ENCODE results near the gene DNLZ.

Gene DNLZ

DNA sequence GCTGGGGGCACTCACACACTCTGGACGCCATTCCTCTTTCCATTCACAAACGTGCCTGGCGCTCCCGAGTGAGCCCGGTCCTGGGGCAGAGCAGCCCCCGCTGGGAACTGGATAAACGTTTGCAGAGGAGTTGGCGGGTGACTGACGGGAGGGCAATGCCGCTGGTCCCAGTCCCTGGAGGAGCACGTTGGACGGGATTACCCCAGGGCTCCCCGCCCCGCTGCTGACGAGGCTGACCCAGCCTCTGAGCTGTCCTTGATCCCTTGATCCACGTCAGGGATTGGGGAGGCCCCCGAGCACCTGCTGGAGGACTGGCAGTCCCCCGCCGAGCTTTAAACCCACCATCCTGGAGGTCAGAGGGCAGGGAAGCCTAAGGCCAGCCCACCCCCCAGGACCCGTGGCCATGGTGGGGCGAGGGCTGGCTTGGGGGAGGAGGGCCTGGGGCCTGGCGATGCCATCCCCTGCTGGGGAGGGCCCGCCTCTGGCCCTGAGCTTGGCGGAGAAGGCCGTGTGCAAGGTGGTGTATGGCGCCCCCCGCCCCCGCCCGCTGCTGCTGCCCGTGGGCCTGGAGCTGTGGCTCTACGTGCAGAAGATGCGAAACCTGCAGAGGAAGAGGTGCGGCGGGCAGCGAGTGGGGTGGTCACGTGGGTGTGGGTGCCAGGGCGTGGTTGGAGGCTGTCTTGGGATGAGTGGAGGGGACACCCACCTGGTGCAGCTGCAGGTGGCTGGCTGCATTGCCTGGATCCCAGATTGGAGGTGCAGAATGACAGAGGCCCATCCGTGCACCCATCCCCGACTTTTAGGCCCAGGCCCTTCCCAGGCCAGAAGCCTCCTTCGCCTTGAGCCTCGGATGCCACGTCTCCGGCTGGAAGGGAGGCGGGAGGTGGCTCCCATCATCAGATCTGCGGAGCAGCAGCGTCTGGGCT, 31.7 kb downstream of the DNLZ start:
- Histone ChIP-seq H3K9me3 (ENCODE audit: control insufficient read depth, low read length) (no peaks in the 10 kb centered on the region), H3K4me1 (ENCODE audit: control insufficient read depth, insufficient read depth, low read length) (peaks cover 37% of the 10 kb centered on the region), H3K27ac (ENCODE audit: insufficient read depth, low read depth, low read length, poor library complexity, severe bottlenecking) (no peak overlapping the region), H3K27me3 (ENCODE audit: control insufficient read depth, insufficient read depth, low read length, poor library complexity, severe bottlenecking) (no peaks in the 10 kb centered on the region), H3K36me3 (ENCODE audit: control insufficient read depth, insufficient read depth, low read length) (no peaks in the 10 kb centered on the region), H3K4me3 (ENCODE audit: insufficient read depth, low read depth, low read length) (no peak overlapping the region)
- WGBS, 2 experiments, result 84 to 85% methylated on average over 46 of the region's 46 CpGs

DNA sequence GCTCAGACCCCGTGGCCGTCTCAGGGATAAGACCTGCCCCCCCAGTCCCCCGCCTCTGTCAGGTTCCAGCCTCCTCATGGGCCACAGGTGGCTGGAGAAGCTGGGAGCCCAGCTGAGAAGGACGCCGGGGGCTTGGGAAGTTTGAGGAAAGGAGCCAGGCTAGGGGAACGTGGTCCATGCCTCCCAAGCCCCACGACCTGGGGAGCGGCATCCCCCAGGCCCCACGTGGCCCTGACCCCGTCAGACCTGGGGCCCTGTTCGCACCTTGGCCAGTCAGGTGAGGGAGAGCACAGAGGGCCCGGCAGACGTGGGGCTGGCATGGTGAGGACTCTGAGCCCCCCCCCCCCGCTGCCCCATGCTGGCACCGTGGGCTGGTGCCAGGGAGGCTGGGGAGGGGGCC, 32.5 kb downstream of the DNLZ start:
- Histone ChIP-seq H3K27ac (ENCODE audit: insufficient read depth, low read depth, low read length, poor library complexity, severe bottlenecking) (no peak overlapping the region), H3K27me3 (ENCODE audit: control insufficient read depth, insufficient read depth, low read length, poor library complexity, severe bottlenecking) (no peaks in the 10 kb centered on the region), H3K36me3 (ENCODE audit: control insufficient read depth, insufficient read depth, low read length) (no peaks in the 10 kb centered on the region), H3K4me1 (ENCODE audit: control insufficient read depth, insufficient read depth, low read length) (peaks cover 45% of the 10 kb centered on the region), H3K4me3 (ENCODE audit: insufficient read depth, low read depth, low read length) (no peak overlapping the region), H3K9me3 (ENCODE audit: control insufficient read depth, low read length) (no peaks in the 10 kb centered on the region)
- 94 to 95% methylated on average over 15 of the region's 15 CpGs for WGBS, 2 experiments

- H3K4me1 ChIP-seq (ENCODE audit: control insufficient read depth, insufficient read depth, low read length), result peaks cover 50% of the 10 kb centered on the region
- no peak overlapping the region for H3K4me3 ChIP-seq (ENCODE audit: insufficient read depth, low read depth, low read length)
- no peaks in the 10 kb centered on the region for H3K36me3 ChIP-seq (ENCODE audit: control insufficient read depth, insufficient read depth, low read length)
- 90 to 91% methylated on average over 14 of the region's 14 CpGs for WGBS, 2 experiments
- H3K27me3 ChIP-seq (ENCODE audit: control insufficient read depth, insufficient read depth, low read length, poor library complexity, severe bottlenecking), result no peaks in the 10 kb centered on the region
- no peaks in the 10 kb centered on the region for H3K9me3 ChIP-seq (ENCODE audit: control insufficient read depth, low read length)
- no peak overlapping the region for H3K27ac ChIP-seq (ENCODE audit: insufficient read depth, low read depth, low read length, poor library complexity, severe bottlenecking)
Measured at GRCh38 chr9:136330406-136330990, 33.0 kb downstream of the DNLZ start.

- no peak overlapping the region for H3K4me3 ChIP-seq (ENCODE audit: insufficient read depth, low read depth, low read length)
Measured at GRCh38 chr9:136329636-136330405, 33.7 kb downstream of the DNLZ start.

DNA sequence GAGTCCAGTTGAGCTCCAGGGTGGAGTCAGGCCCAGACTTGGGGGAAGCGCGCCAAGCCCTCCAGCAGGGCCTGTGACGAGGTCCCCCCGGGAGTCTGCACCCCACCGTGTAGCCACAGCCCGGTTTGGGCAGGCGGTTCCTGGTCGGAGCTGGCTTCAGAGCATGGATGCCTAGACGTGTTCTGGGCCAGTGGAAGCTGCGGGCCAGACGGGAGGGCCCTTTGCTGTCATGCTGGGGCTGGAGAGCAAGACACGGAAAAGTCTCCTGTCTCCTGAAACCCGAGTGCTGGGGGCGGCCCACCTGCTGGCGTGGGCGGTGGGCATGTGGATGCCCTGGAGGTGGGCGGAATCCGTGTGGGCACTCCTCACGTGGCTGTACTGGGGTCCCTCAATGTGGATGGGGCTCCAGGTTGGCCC, 34.3 kb downstream of the DNLZ start:
- Histone ChIP-seq H3K27ac (ENCODE audit: insufficient read depth, low read depth, low read length, poor library complexity, severe bottlenecking) (no peak overlapping the region), H3K4me3 (ENCODE audit: insufficient read depth, low read depth, low read length) (peak overlapping the region; percentile 53)
- WGBS, 2 experiments, result 87 to 89% methylated on average over 19 of the region's 19 CpGs

More at GRCh38 chr9:136329636-136330405, 33.7 kb downstream of the DNLZ start:
- no peaks in the 10 kb centered on the region for H3K27me3 ChIP-seq (ENCODE audit: control insufficient read depth, insufficient read depth, low read length, poor library complexity, severe bottlenecking)
- no peaks in the 10 kb centered on the region for H3K9me3 ChIP-seq (ENCODE audit: control insufficient read depth, low read length)
- 94 to 96% methylated on average over 23 of the region's 23 CpGs for WGBS, 2 experiments
- peaks cover 48% of the 10 kb centered on the region for H3K4me1 ChIP-seq (ENCODE audit: control insufficient read depth, insufficient read depth, low read length)
- H3K36me3 ChIP-seq (ENCODE audit: control insufficient read depth, insufficient read depth, low read length), result no peaks in the 10 kb centered on the region
- no peak overlapping the region for H3K27ac ChIP-seq (ENCODE audit: insufficient read depth, low read depth, low read length, poor library complexity, severe bottlenecking)

DNA sequence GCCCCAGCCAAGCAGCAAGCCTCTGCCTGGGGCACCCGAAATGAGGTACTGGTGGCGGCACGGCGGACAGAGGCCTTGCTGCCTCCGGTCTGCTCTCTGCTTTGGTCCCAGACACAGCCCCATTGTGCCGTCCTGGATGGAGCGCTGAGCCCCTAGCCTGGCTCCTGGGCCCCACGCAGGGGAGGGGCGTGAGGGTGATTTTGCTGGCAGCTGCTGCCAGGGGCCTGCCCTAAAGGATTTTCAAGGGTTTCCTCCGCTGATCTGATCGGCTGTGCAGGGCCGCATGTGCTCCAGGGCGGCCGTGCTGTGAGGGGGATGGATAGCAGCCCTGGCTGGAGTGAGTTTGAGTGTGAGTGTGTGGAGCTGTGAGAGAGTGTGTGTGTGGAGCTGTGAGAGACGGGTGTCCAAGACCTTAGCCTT, 34.9 kb downstream of the DNLZ start:
- H3K9me3 ChIP-seq (ENCODE audit: control insufficient read depth, low read length), result no peaks in the 10 kb centered on the region
- H3K27me3 ChIP-seq (ENCODE audit: control insufficient read depth, insufficient read depth, low read length, poor library complexity, severe bottlenecking), result no peaks in the 10 kb centered on the region
- peak overlapping the region; percentile 53 for H3K4me3 ChIP-seq (ENCODE audit: insufficient read depth, low read depth, low read length)
- no peaks in the 10 kb centered on the region for H3K36me3 ChIP-seq (ENCODE audit: control insufficient read depth, insufficient read depth, low read length)
- H3K27ac ChIP-seq (ENCODE audit: insufficient read depth, low read depth, low read length, poor library complexity, severe bottlenecking), result peak overlapping the region; percentile 2
- peaks cover 43% of the 10 kb centered on the region for H3K4me1 ChIP-seq (ENCODE audit: control insufficient read depth, insufficient read depth, low read length)
- 61 to 63% methylated on average over 15 of the region's 15 CpGs for WGBS, 2 experiments

More for the DNA sequence above, 34.3 kb downstream of the DNLZ start:
- Histone ChIP-seq H3K9me3 (ENCODE audit: control insufficient read depth, low read length) (no peaks in the 10 kb centered on the region), H3K27me3 (ENCODE audit: control insufficient read depth, insufficient read depth, low read length, poor library complexity, severe bottlenecking) (no peaks in the 10 kb centered on the region), H3K36me3 (ENCODE audit: control insufficient read depth, insufficient read depth, low read length) (no peaks in the 10 kb centered on the region), H3K4me1 (ENCODE audit: control insufficient read depth, insufficient read depth, low read length) (peaks cover 43% of the 10 kb centered on the region)

- H3K9me3 ChIP-seq (ENCODE audit: control insufficient read depth, low read length), result no peaks in the 10 kb centered on the region
- no peaks in the 10 kb centered on the region for H3K36me3 ChIP-seq (ENCODE audit: control insufficient read depth, insufficient read depth, low read length)
- H3K4me1 ChIP-seq (ENCODE audit: control insufficient read depth, insufficient read depth, low read length), result peaks cover 43% of the 10 kb centered on the region
- H3K4me3 ChIP-seq (ENCODE audit: insufficient read depth, low read depth, low read length), result peak overlapping the region; percentile 53
- H3K27ac ChIP-seq (ENCODE audit: insufficient read depth, low read depth, low read length, poor library complexity, severe bottlenecking), result peak overlapping the region; percentile 2
- WGBS, 2 experiments, result 63% methylated on average over 13 of the region's 13 CpGs
- no peaks in the 10 kb centered on the region for H3K27me3 ChIP-seq (ENCODE audit: control insufficient read depth, insufficient read depth, low read length, poor library complexity, severe bottlenecking)
Measured at GRCh38 chr9:136328011-136328621, 35.4 kb downstream of the DNLZ start.

DNA sequence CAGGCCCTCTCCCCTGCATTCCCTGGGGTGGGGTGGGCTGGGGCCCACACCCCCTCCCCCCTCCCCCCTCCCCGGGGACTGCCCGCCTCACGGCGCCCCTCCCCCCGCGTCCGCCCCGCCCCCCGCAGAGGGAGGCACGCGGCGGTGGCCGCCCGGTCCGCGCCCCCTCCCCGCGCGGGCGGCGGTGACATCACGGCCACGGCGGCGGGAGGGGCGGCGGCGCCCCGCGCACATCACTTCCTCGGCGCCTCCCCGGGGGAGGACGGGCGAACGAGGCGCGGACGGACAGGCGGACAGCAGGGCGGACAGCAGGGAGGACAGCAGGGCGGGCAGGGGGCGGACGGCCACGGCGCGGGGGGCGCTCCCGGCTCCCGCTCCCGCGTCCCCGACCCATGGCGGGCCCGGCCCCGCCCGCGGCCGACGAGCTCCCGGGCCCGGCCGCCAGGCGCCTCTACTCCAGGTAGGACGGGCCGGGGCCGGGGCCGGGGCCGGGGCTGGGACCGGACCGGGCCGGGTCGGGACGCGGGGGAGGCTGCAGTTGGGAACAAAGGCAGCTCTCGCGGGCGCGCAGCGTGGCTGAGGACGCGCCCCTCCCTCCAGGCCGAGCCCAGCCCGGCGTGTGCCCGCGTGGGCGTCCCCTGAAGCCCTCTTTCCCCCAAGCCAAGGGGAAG, 36.1 kb downstream of the DNLZ start, which contains the start of gene GPSM1:
Gene GPSM1, plus strand, starts transcription at position 236 of the 671 bp plus-strand sequence. Its CDS starts 157 bp downstream, at position 393.
- no peaks in the 10 kb centered on the region for H3K36me3 ChIP-seq (ENCODE audit: control insufficient read depth, insufficient read depth, low read length)
- no peaks in the 10 kb centered on the region for H3K27me3 ChIP-seq (ENCODE audit: control insufficient read depth, insufficient read depth, low read length, poor library complexity, severe bottlenecking)
- peaks cover 43% of the 10 kb centered on the region for H3K4me1 ChIP-seq (ENCODE audit: control insufficient read depth, insufficient read depth, low read length)
- 1% methylated on average over 84 to 87 of the region's 88 CpGs for WGBS, 2 experiments
- peak within 1 kb of the TSS; percentile 64 for H3K27ac ChIP-seq (ENCODE audit: insufficient read depth, low read depth, low read length, poor library complexity, severe bottlenecking)
- no peaks in the 10 kb centered on the region for H3K9me3 ChIP-seq (ENCODE audit: control insufficient read depth, low read length)
- peak within 1 kb of the TSS; percentile 53 for H3K4me3 ChIP-seq (ENCODE audit: insufficient read depth, low read depth, low read length)

DNA sequence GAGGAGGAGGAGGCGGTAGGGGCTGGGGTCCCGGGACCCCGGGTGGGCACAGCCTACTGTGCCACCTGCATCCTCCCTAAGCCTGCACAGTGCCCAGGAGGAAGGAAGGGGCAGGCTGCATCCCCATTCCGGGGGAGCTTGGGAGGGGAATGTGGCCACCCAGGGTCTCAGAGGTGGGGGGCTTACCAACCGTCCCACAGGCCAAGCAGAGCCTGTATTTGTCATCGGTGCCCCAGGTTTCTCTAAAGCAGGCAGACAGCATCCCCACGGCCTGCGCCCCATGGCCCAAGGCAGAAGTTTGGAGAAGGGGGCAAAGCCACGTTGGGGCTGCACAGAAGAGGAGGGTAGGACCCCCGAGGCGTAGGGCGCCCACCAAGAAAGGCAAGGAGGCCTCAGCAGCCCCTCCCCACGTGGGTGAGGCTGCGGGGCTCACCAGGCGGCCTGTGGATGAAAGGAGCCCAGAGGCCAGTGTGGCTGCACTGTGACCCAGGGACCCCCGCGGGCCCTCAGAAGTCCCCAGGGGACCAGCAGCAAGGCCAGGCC, 36.7 kb downstream of the DNLZ start:
- Histone ChIP-seq H3K27ac (ENCODE audit: insufficient read depth, low read depth, low read length, poor library complexity, severe bottlenecking) (peak overlapping the region; percentile 64), H3K4me3 (ENCODE audit: insufficient read depth, low read depth, low read length) (peak overlapping the region; percentile 53), H3K4me1 (ENCODE audit: control insufficient read depth, insufficient read depth, low read length) (peaks cover 43% of the 10 kb centered on the region), H3K27me3 (ENCODE audit: control insufficient read depth, insufficient read depth, low read length, poor library complexity, severe bottlenecking) (no peaks in the 10 kb centered on the region), H3K36me3 (ENCODE audit: control insufficient read depth, insufficient read depth, low read length) (no peaks in the 10 kb centered on the region), H3K9me3 (ENCODE audit: control insufficient read depth, low read length) (no peaks in the 10 kb centered on the region)
- 54 to 59% methylated on average over 17 of the region's 17 CpGs for WGBS, 2 experiments

Data from ectodermal cell (in vitro differentiated cells).